HCT116 (cell line): ENCODE measurements around the gene STK24. TPM values are rescaled to one million over a fixed set of nuclear protein-coding genes. Genes with fewer than 3 reads are reported as not detected.

Experiments
- ATAC-seq: fragments of 200-7000 bp; cut with Tn5 transposase; 2 replicates; pipeline ENCODE4 v1.9.1; 2020; ENCODE audit warnings: mild to moderate bottlenecking, moderate library complexity
- BruUV-seq: library from RNA; stranded (reverse); fragments of 400-500 nt; replicated peaks from 2 replicates; lab custom pipeline; 2021; lab: Mats Ljungman, UMichigan
- CTCF ChIA-PET: fragments of 300-600 bp; sonication (Branson Sonifier 250); formaldehyde crosslinking; loops from one replicate; lab custom pipeline; 2021; ENCODE audit warnings: antibody characterized with exemption; lab: Charles Lee
- POLR2A ChIA-PET: fragments of 300-600, 350-600 bp; sonication (Branson Sonifier 250); formaldehyde crosslinking; loops from one replicate; lab custom pipeline; 2021; ENCODE audit warnings: antibody characterized with exemption; lab: Charles Lee
- RAD21 ChIA-PET, 2 experiments: fragments of 300-600 bp; sonication (Branson Sonifier 250); formaldehyde crosslinking; loops; one replicate each; lab custom pipeline; 2023; ENCODE audit warnings: low total read pairs in 2 of 2; ENCODE audit not compliant: uncharacterized antibody in 2 of 2, unreplicated experiment in 2 of 2, low non-redundant PET in 1 of 2; lab: Charles Lee
- DNase-seq: peaks from one replicate; pipeline ENCODE4 v3.0.0-alpha.2; 2010; ENCODE audit warnings: low read depth, low spot score
- H2AFZ ChIP-seq: fragments of 200-600 bp; shearing (Covaris generic), sonication (generic); 2 replicates; pipeline ENCODE4 v1.6.1; 2017; ENCODE audit warnings: low read depth, mixed run types, mixed read lengths, antibody characterized with exemption, low read length; ENCODE audit not compliant: poor library complexity, severe bottlenecking
- H3K27ac ChIP-seq: 2 replicates; pipeline ENCODE4 v1.5.1; 2012; ENCODE audit warnings: low read depth, low read length
- H3K27me3 ChIP-seq: fragments of 200-600 bp; sonication (generic); 2 replicates; pipeline ENCODE4 v1.6.1; 2016; ENCODE audit warnings: mixed run types, low read length, mixed read lengths; ENCODE audit not compliant: insufficient read depth
- H3K36me3 ChIP-seq, 2 experiments: fragments of 200-500 bp in 1 of 2; fragments of 200-600 bp in 1 of 2; sonication (Bioruptor generic) in 1 of 2; sonication (generic) in 1 of 2; 2 replicates each; pipeline versions ENCODE4 v1.5.1 to v1.6.1; 2014 to 2016; ENCODE audit warnings: low read length in 2 of 2, inconsistent platforms in 1 of 2, mixed read lengths in 1 of 2, mixed run types in 1 of 2; ENCODE audit not compliant: insufficient read depth in 2 of 2, control insufficient read depth in 1 of 2
- H3K4me1 ChIP-seq, 2 experiments: fragments of 200-600 bp in 1 of 2; sonication (generic) in 1 of 2; 2 replicates each; pipeline versions ENCODE4 v1.5.1 to v1.6.1; 2012 to 2017; ENCODE audit warnings: low read length in 2 of 2, inconsistent platforms in 1 of 2, mild to moderate bottlenecking in 1 of 2, mixed read lengths in 1 of 2, mixed run types in 1 of 2, moderate library complexity in 1 of 2; ENCODE audit not compliant: insufficient read depth in 2 of 2, control insufficient read depth in 1 of 2
- H3K4me2 ChIP-seq: fragments of 200-600 bp; sonication (generic); 2 replicates; pipeline ENCODE4 v1.6.1; 2017; ENCODE audit warnings: mixed run types, low read length, mixed read lengths
- H3K4me3 ChIP-seq, 2 experiments: fragments of 200-600 bp in 1 of 2; sonication (generic) in 1 of 2; replicated peaks in 1 of 2; 2 replicates each; pipeline ENCODE4 v1.5.1; 2011 to 2016; ENCODE audit warnings: low read length in 2 of 2, control low read depth in 1 of 2, low read depth in 1 of 2, mild to moderate bottlenecking in 1 of 2, mixed read lengths in 1 of 2, mixed run types in 1 of 2
- H3K79me2 ChIP-seq: fragments of 200-600 bp; sonication (generic); 2 replicates; pipeline ENCODE4 v1.6.1; 2017; ENCODE audit warnings: mild to moderate bottlenecking, mixed run types, low read length, moderate library complexity, mixed read lengths; ENCODE audit not compliant: insufficient read depth
- H3K9ac ChIP-seq: fragments of 200-600 bp; sonication (generic); 2 replicates; pipeline ENCODE4 v1.6.1; 2016; ENCODE audit warnings: low read length, mixed read lengths
- H3K9me2 ChIP-seq: fragments of 200-600 bp; sonication (generic), shearing (Covaris generic); 2 replicates; pipeline ENCODE4 v1.6.1; 2017; ENCODE audit warnings: mixed run types, mild to moderate bottlenecking, moderate library complexity; ENCODE audit not compliant: insufficient read depth
- H3K9me3 ChIP-seq, 2 experiments: fragments of 200-500 bp in 1 of 2; fragments of 200-600 bp in 1 of 2; sonication (Bioruptor generic) in 1 of 2; sonication (generic) in 1 of 2; 2 replicates each; pipeline ENCODE4 v1.6.1; 2014 to 2017; ENCODE audit warnings: low read length in 2 of 2, mixed read lengths in 2 of 2, inconsistent platforms in 1 of 2, low read depth in 1 of 2, mild to moderate bottlenecking in 1 of 2, mixed run types in 1 of 2, moderate library complexity in 1 of 2; ENCODE audit not compliant: control insufficient read depth in 1 of 2, insufficient read depth in 1 of 2
- H4K20me1 ChIP-seq: fragments of 200-600 bp; sonication (generic), shearing (Covaris generic); 2 replicates; pipeline ENCODE4 v1.6.1; 2017; ENCODE audit warnings: mixed run types, mild to moderate bottlenecking, moderate library complexity; ENCODE audit not compliant: insufficient read depth
- CEBPB ChIP-seq: IDR thresholded peaks from 2 replicates; pipeline ENCODE4 v1.6.1; 2012; ENCODE audit warnings: low read depth
- EGR1 ChIP-seq: IDR thresholded peaks from 2 replicates; pipeline ENCODE4 v1.6.1; 2012; ENCODE audit warnings: low read depth
- ELF1 ChIP-seq: IDR thresholded peaks from 2 replicates; pipeline ENCODE4 v1.6.1; 2012; ENCODE audit warnings: low read depth, borderline replicate concordance
- FOSL1 ChIP-seq: IDR thresholded peaks from 2 replicates; pipeline ENCODE4 v1.6.1; 2012; ENCODE audit warnings: low read depth
- YY1 ChIP-seq: IDR thresholded peaks from 2 replicates; pipeline ENCODE4 v1.6.1; 2011; ENCODE audit warnings: low read length, low read depth, moderate library complexity, mild to moderate bottlenecking; ENCODE audit not compliant: insufficient replicate concordance; ENCODE audit errors: extremely low read depth
- ZNF274 ChIP-seq: fragments of 200-500 bp; sonication (Bioruptor generic); IDR thresholded peaks from 2 replicates; pipeline ENCODE4 v1.6.1; 2014; ENCODE audit warnings: mild to moderate bottlenecking, low read depth, low read length, inconsistent platforms
- intact Hi-C: fragments of 100-400 bp; cut with micrococcal nuclease; formaldehyde crosslinking; loops from 2 replicates; pipeline ENCODE4 v1.10.0; 2022
- total RNA-seq: library from RNA; stranded (reverse); gene quantifications from one replicate; pipeline ENCODE4 v1.2.1, GENCODE V29; 2021; ENCODE audit not compliant: unreplicated experiment
- TF ChIP-seq, protein P1 (sequence below): IDR thresholded peaks from 2 replicates; pipeline ENCODE4 v1.6.1; 2012; ENCODE audit warnings: low read depth

Gene STK24
- total RNA-seq, 1 experiment from 2014 or later = 137 TPM

DNA sequence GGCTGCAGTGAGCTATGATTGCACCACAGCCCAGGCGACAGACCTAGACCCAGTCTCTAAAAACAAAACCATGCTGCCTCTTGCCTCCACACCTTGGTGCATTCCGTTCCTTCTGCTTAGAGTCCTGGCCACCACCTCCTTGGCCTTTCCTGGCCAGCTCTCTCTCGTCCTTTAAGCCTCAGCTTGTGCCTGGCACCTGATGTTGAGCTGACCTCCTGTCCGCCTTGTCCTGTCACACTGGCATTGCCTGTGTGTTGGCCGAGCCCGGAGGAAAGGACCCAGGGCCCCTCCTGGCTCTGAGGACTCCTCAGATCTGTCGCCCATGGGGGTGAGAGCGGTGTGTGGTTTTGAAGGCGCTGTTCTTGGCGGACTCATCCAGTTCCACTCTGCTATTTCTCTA, 143.3 kb downstream of the STK24 start:
- ChIA-PET POLR2A (no interaction called here), RAD21 (no interaction called here), CTCF (interaction anchor here (1.5 kb wide), 1 partner anchor 15 kb away, joined by 3 read pairs; no protein-coding TSS in a partner anchor)
- intact Hi-C loops = no loop called here
- no peak overlapping the region for H3K27ac ChIP-seq
- TF ChIP-seq YY1 (no peak), CEBPB (no peak), ZNF274 (no peak), FOSL1 (no peak), ELF1 (no peak), EGR1 (no peak)
- TF ChIP-seq, protein P1, sequence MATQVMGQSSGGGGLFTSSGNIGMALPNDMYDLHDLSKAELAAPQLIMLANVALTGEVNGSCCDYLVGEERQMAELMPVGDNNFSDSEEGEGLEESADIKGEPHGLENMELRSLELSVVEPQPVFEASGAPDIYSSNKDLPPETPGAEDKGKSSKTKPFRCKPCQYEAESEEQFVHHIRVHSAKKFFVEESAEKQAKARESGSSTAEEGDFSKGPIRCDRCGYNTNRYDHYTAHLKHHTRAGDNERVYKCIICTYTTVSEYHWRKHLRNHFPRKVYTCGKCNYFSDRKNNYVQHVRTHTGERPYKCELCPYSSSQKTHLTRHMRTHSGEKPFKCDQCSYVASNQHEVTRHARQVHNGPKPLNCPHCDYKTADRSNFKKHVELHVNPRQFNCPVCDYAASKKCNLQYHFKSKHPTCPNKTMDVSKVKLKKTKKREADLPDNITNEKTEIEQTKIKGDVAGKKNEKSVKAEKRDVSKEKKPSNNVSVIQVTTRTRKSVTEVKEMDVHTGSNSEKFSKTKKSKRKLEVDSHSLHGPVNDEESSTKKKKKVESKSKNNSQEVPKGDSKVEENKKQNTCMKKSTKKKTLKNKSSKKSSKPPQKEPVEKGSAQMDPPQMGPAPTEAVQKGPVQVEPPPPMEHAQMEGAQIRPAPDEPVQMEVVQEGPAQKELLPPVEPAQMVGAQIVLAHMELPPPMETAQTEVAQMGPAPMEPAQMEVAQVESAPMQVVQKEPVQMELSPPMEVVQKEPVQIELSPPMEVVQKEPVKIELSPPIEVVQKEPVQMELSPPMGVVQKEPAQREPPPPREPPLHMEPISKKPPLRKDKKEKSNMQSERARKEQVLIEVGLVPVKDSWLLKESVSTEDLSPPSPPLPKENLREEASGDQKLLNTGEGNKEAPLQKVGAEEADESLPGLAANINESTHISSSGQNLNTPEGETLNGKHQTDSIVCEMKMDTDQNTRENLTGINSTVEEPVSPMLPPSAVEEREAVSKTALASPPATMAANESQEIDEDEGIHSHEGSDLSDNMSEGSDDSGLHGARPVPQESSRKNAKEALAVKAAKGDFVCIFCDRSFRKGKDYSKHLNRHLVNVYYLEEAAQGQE = no peak
- BruUV-seq = no TSS peak
- H3K9me2 ChIP-seq = no peaks in the 10 kb centered on the region
- DNase-seq = no peak
- H2AFZ ChIP-seq = no peak overlapping the region
- H3K9ac ChIP-seq = no peak overlapping the region
- H3K79me2 ChIP-seq = no peaks in the 10 kb centered on the region
- peaks cover 0 to 4% of the 10 kb centered on the region in 2 experiments; a peak in 1 of 4 replicates for H3K4me1 ChIP-seq
- H3K36me3 ChIP-seq = no peaks in the 10 kb centered on the region
- no peaks in the 10 kb centered on the region for H3K27me3 ChIP-seq
- no peak for ATAC-seq
- no peak overlapping the region for H3K4me2 ChIP-seq
- no peaks in the 10 kb centered on the region for H3K9me3 ChIP-seq
- no peaks in the 10 kb centered on the region for H4K20me1 ChIP-seq
- no peak overlapping the region for H3K4me3 ChIP-seq
